Measurements from ENCODE around the gene XRN1.

Gene XRN1

GRCh38 chr3:142267269-142267668, 180.6 kb downstream of the XRN1 start:
- DNase-seq = no peak

GRCh38 chr3:142263112-142263511, 184.7 kb downstream of the XRN1 start:
- DNase-seq = no peak

GRCh38 chr3:142259359-142259758, 188.5 kb downstream of the XRN1 start:
- no peak for DNase-seq

GRCh38 chr3:142256712-142257333, 191.0 kb downstream of the XRN1 start:
- DNase-seq = no peak
